ENCODE data around the gene MED27. TPM values are rescaled to one million over a fixed set of nuclear protein-coding genes. Genes with fewer than 3 reads are reported as not detected.

MED27 gene
- total RNA-seq, 1 donor: 25.7 TPM

- Histone ChIP-seq H3K4me2 (ENCODE audit: insufficient read depth, low read length) (no peak overlapping the region), H3K4me1 (ENCODE audit: insufficient read depth, low read length) (no peaks in the 10 kb centered on the region), H3K27me3 (ENCODE audit: insufficient read depth, low read length) (peaks cover 57% of the 10 kb centered on the region), H3K9me3 (ENCODE audit: low read depth, low read length) (no peaks in the 10 kb centered on the region), H3K79me2 (ENCODE audit: insufficient read depth, low read length) (no peaks in the 10 kb centered on the region), H3K36me3 (ENCODE audit: insufficient read depth, low read length) (no peaks in the 10 kb centered on the region), H2AFZ (ENCODE audit: low read length) (no peak overlapping the region), H3K27ac (ENCODE audit: low read depth, low read length) (no peak overlapping the region), H3K4me3 (ENCODE audit: insufficient read depth, low read length) (no peak overlapping the region), H4K20me1 (ENCODE audit: insufficient read depth, low read length) (no peaks in the 10 kb centered on the region)
- TF ChIP-seq CTCF (IDR thresholded peaks at IDR 0.05; ENCODE audit: extremely low read depth, low read depth, low read length): no peak
- no peak for DNase-seq (ENCODE audit: insufficient read length, low spot score, missing footprints)
Observed at GRCh38 chr9:131818089-131818488, 261.6 kb downstream of the MED27 start.

GRCh38 chr9:131817627-131818026, 262.0 kb downstream of the MED27 start:
- no peaks in the 10 kb centered on the region for H3K36me3 ChIP-seq (ENCODE audit: insufficient read depth, low read length)
- H3K4me2 ChIP-seq (ENCODE audit: insufficient read depth, low read length): no peak overlapping the region
- no peaks in the 10 kb centered on the region for H3K79me2 ChIP-seq (ENCODE audit: insufficient read depth, low read length)
- H3K27me3 ChIP-seq (ENCODE audit: insufficient read depth, low read length): peaks cover 52% of the 10 kb centered on the region
- no peaks in the 10 kb centered on the region for H3K4me1 ChIP-seq (ENCODE audit: insufficient read depth, low read length)
- no peak overlapping the region for H3K4me3 ChIP-seq (ENCODE audit: insufficient read depth, low read length)
- H2AFZ ChIP-seq (ENCODE audit: low read length): no peak overlapping the region
- DNase-seq (ENCODE audit: insufficient read length, low spot score, missing footprints): no peak
- no peak for TF ChIP-seq CTCF (IDR thresholded peaks at IDR 0.05; ENCODE audit: extremely low read depth, low read depth, low read length)
- H4K20me1 ChIP-seq (ENCODE audit: insufficient read depth, low read length): no peaks in the 10 kb centered on the region
- no peaks in the 10 kb centered on the region for H3K9me3 ChIP-seq (ENCODE audit: low read depth, low read length)
- no peak overlapping the region for H3K27ac ChIP-seq (ENCODE audit: low read depth, low read length)

- no peak overlapping the region for H3K4me3 ChIP-seq (ENCODE audit: insufficient read depth, low read length)
- H3K36me3 ChIP-seq (ENCODE audit: insufficient read depth, low read length): no peaks in the 10 kb centered on the region
- H3K27ac ChIP-seq (ENCODE audit: low read depth, low read length): no peak overlapping the region
- no peak for TF ChIP-seq CTCF (IDR thresholded peaks at IDR 0.05; ENCODE audit: extremely low read depth, low read depth, low read length)
- H3K4me2 ChIP-seq (ENCODE audit: insufficient read depth, low read length): no peak overlapping the region
- H2AFZ ChIP-seq (ENCODE audit: low read length): no peak overlapping the region
- H3K9me3 ChIP-seq (ENCODE audit: low read depth, low read length): no peaks in the 10 kb centered on the region
- H3K4me1 ChIP-seq (ENCODE audit: insufficient read depth, low read length): no peaks in the 10 kb centered on the region
- H4K20me1 ChIP-seq (ENCODE audit: insufficient read depth, low read length): no peaks in the 10 kb centered on the region
- H3K79me2 ChIP-seq (ENCODE audit: insufficient read depth, low read length): no peaks in the 10 kb centered on the region
- DNase-seq (ENCODE audit: insufficient read length, low spot score, missing footprints): peak; percentile 54
- H3K27me3 ChIP-seq (ENCODE audit: insufficient read depth, low read length): peaks cover 49% of the 10 kb centered on the region
Observed at GRCh38 chr9:131817073-131817472, 262.6 kb downstream of the MED27 start.

- peak; percentile 85 for DNase-seq (ENCODE audit: insufficient read length, low spot score, missing footprints)
- H2AFZ ChIP-seq (ENCODE audit: low read length): no peak overlapping the region
- H3K4me3 ChIP-seq (ENCODE audit: insufficient read depth, low read length): no peak overlapping the region
- H3K4me1 ChIP-seq (ENCODE audit: insufficient read depth, low read length): no peaks in the 10 kb centered on the region
- H3K27ac ChIP-seq (ENCODE audit: low read depth, low read length): no peak overlapping the region
- H4K20me1 ChIP-seq (ENCODE audit: insufficient read depth, low read length): no peaks in the 10 kb centered on the region
- no peaks in the 10 kb centered on the region for H3K9me3 ChIP-seq (ENCODE audit: low read depth, low read length)
- H3K79me2 ChIP-seq (ENCODE audit: insufficient read depth, low read length): no peaks in the 10 kb centered on the region
- peaks cover 49% of the 10 kb centered on the region for H3K27me3 ChIP-seq (ENCODE audit: insufficient read depth, low read length)
- TF ChIP-seq CTCF (IDR thresholded peaks at IDR 0.05; ENCODE audit: extremely low read depth, low read depth, low read length): no peak
- no peaks in the 10 kb centered on the region for H3K36me3 ChIP-seq (ENCODE audit: insufficient read depth, low read length)
- no peak overlapping the region for H3K4me2 ChIP-seq (ENCODE audit: insufficient read depth, low read length)
Observed at GRCh38 chr9:131815970-131816873, 263.4 kb downstream of the MED27 start.
